Ramos (cell line): ENCODE data around the gene CD22.

ENCODE experiments used
- in situ Hi-C: fragments of 300-500 bp; cut with MboI; formaldehyde crosslinking; loops from one replicate; pipeline ENCODE4 v1.14.3; 2022; ENCODE audit warnings: low sequenced_read_pairs; ENCODE audit not compliant: unreplicated experiment

Gene CD22

DNA sequence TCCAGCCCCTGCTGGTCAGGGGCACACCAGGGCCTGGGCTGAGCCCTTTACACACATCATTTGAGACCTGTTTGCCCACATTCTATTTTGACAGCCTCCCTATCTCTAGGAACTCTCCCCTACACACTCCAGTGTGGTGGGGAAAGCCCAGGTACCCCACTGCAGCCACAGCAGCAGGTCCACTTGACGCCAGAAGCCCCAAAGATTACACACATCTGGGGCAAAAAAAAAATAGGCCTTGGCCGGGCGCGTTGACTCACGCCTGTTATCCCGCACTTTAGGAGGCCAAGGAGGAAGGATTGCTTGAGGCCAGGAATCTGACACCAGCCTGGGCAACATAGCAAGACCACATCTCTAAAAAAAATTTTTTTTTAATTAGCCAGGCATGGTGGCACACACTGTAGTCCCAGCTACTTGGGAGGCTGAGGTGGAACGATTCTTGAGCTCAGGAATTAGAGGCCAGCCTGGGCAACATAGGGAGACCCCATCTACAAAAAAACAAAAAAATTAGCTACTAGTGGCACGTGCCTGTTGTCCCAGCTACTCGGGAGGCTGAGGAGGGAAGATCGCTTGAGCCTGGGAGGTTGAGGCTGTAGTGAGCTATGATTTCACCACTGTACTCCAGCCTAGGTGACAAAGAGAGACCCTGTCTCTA lies 18.0 kb upstream of the CD22 start:
- in situ Hi-C loops: no loop called here

DNA sequence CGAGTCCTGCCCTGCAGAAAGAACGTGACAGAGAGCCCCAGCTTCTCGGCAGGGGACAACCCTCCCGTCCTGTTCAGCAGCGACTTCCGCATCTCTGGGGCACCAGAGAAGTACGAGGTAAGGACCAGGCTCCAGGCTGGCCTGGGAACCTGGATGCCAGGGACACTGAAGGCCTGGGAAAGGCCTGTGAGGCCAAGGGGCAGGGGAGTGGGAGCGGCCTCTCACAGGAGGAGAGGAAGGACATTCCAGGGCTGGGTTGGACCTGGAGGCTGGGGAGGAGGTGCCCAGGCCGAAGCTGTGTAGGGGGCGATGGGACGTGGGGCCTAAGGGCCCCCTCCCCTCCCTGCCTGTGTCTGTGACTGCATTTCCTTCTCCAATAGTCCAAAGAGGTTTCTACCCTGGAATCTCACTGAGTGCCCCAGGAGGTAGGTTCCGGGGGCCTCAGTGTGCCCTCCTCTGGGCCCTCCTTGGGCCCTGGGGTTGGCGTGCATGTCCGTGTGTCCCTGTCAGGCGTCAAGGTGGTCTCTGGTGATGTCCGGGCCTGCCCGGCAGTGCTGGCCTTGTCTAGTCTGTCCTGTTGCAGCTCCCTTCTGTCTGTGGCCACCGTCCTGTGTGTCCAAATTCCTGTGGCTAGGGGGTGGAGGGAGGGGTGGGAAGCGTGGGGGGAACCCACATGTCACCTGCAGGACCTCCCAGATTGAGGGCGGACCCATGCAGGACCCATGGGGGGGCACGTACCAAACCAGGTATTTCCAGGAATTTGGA lies 16.9 kb upstream of the CD22 start:
- in situ Hi-C loops: no loop called here

DNA sequence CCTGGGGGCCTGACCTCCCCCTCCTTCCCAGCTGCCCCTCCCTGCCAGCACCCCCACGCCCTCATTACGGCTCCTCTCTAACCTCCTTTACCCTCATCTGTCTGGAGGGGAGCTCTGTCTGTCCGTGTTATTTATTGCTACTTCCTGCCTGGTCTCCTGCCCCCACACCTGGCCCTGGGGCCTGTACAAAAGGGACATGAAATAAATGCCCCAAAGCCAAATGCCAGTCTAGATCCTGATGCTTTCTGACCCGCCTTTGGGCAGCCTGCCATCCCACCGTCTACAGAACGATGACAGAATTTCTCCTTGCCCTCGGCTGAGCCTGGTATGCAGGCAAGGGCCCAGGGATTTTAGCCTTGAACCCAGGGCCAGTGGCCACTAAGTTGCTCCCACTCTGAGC lies 15.4 kb upstream of the CD22 start:
- in situ Hi-C loops: no loop called here

DNA sequence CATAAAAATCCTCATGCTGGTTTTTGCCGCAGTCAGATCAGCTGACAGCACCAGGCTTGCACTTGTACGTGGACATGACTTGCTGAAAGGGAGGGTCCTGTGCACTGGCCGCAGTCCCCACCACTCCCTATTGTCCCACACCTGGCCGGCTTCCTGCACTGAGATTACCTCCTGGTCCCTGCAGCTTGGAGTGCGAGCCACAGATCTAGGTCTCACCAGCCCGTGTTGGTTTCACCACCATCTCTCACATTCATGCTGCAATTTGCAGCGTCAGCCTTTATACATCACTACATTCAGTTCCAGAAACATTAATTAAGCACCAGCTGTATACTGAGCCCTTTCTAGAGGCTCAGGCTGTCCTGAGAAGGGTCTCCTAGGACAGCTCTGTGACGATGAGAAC lies 15.0 kb upstream of the CD22 start:
- in situ Hi-C loops: no loop called here

DNA sequence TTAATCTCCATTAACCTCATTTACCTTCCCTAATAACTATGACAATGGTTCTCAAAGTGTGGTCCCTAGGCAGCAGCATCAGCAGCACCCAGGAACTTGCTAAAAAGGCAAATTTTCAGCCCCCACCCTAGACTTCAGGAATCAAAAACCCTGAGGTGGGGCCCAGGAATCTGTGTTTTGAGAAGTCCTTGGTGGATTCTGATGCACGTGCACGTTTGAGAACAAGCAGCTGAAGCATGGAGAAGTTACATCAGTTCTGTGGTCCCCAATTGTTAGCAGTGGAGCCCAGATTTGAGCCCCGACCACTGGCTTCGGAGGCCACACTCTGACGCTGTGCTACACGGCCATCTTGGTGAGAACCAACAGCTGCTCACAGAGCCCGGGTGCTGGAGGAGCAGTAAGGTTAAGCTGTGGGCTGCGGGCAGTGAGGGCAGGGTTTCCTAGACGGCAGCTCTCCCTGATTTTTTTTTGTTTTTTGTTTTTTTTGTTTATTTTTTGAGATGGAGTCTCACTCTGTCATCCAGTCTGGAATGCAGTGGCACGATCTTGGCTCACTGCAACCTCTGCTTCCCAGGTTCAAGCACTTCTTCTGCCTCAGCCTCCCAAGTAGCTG lies 14.0 kb upstream of the CD22 start:
- in situ Hi-C loops: no loop called here

DNA sequence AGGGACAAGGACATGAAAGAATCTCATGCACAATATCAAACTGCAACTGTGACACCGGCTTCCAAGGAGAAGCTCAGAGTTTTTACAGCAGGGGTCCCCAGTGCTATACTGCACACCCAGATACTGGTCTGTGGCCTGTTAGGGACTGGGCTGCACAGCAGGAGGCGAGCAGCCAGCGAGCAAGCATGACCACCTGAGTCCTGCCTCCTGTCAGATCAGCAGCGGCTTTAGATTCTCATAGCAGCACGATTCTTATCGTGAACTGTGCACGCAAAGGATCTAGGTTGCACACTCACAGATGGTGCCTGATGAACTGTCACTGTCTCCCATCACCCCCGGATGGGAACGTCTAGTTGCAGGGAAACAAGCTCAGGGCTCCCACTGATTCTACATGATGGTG lies 13.1 kb upstream of the CD22 start:
- in situ Hi-C loops: no loop called here

DNA sequence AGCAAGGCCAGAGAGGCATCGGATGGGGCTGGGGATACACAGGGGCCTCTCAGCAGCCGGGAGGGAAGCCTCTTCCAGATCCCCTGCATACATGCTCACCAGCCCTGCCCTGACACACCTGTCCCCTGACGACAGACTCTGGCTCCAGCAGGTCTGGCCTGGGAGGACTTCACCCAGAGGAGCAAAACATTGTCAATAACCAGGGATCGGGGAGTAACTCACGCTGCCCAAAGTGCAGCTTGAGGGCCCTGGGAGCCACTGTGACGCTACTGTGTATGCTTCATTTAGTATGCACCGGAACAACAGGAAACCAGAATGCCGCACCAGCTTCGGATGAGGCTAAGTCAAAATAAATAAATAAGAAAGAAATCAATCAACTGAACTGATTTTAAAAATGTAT lies 12.4 kb upstream of the CD22 start:
- in situ Hi-C loops: no loop called here

DNA sequence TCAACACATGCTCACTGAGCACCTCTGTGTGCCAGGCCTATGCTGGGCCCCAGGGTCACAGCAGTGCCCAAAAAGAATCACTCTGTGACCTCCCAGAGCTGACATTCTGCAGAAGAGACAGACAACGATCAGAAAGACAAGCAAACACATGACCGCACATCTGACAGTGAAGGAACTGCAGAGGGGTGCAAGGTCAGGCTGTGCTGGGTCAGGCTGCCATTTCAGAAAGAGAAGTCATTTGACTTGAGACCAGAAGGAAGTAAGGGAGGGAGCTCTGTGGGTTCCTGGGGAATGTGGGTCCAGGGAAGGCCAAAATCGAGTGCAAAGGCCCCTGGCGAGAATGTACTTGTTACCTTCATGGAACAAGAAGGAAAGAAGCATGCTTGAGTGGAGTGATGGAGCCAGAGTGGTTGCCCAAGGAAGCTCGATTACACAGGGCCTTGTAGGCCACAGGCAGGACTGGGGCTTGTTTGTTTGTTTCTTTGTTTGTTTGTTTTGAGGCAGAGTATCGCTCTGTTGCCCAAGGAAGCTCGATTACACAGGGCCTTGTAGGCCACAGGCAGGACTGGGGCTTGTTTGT lies 11.4 kb upstream of the CD22 start:
- in situ Hi-C loops: no loop called here

DNA sequence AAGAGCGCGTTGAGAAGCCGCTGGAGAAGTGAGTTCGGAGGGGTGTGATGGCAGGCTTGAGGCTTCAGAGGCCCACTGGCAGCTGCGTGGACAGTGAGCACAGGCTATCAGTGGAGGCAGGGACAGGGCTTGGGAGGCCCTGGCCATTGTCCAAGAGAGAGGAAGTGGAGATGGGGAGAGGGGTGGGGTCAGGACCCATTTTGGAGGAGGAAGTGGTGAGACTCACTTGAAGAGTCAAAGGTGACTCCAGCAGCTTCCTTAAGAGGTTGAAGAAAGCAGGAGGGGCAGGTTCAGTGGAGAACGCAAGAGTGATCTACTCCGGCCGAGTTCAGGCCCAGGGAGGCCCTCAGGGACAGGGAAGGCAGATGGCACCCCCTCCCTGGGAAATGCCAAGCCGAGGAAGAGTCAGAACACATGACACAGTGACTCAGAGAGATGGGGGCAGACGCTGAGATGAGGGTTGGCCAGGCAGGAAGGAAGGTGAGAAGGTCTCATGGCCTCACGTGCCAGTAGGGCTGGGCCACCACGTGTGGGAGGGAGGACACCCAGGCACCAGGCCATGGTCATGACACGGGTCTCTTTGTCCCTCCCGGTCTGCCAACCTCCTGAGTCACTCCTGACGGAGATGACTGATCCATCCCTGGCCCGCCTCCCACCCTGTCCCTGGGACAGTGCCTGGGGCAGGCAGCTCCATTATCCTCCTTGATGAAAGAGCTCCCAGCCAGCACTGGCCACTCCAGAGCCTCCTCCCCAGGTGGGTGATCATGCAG lies 10.1 kb upstream of the CD22 start:
- in situ Hi-C loops: no loop called here

DNA sequence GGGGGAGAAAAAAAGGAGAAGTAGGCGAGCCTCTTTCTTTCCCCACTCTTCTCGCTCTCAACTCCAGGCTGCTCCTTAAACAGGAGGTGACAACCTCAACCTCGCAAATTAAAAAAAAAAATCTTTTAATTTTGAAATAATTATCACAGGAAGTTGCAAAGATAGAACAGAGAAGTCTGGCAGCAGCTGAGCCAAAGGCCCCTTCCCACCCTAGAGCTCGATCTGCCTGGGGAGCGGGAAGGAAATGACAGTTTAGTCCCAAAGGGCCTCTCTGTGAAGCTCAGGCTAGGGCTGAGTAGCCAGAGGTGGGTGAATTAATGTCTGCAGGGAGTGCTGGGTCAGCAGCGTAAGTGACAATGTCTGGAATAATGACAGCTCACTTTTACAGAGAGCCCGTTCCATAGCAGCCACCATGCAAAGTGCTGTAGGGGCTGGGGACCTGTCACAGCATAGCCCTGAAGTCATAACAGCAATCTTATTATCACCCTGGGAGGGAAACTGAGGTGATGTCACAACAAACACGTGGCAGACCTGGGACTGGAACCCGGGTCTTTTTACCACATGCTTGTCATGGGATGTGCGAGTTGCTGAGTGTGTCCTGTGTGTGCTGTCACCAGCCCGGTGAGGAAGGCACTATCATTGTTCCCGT lies 8.8 kb upstream of the CD22 start:
- in situ Hi-C loops: no loop called here

DNA sequence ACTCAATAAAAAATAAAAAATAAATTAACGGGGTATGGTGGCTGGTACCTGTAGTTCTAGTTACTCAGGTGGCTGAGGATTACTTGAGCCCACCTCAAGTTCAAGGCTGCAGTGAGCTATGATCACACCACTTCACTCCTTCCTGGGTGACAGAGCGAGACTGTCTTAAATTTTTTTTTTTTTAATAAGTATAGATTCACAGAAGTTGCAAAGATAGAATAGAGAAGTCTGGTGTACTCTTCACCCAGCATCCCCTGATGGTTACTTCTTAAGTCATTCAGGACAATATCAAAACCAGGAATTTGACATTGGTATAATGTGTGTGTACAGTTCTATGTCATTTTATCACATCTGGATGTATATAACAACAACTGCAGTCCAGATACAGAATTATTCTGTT lies 7.7 kb upstream of the CD22 start:
- in situ Hi-C loops: no loop called here

DNA sequence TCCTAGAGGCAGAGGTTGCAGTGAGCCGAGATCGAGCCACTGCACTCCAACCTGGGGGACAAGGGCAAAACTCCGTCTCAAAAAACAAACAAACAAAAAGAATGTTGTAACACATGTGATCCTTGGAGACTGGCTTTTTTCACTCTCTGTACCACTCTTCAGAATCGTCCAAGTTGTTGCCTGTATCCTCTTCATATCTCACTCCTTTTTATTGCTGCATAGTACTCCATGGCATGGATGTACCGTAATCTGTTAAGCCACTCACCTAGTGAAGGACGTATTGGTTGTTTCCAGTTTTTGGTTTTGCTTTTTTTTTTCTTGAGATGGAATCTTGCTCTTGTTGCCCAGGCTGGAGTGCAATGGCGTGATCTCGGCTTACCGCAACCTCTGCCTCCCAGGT lies 7.0 kb upstream of the CD22 start:
- in situ Hi-C loops: no loop called here

DNA sequence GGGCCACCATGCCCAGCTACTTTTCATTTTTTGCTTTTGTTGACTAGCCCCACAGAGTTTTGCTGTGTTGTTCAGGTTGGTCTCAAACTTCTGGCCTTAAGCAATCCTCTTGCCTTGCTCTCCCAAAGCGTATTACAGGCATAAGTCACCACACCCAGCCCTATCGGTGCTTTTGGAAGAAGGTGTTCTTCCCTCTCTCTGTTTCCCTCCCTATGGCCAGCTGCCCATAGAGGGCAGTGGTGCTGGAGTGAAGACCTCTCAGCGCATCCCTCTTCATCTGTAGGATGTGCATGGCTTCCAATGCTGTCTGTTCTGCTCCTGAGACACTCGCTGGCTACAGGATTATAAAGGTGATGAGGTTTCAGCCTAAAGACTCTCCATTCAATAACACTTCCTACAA lies 1.3 kb upstream of the CD22 start:
- in situ Hi-C loops: no loop called here

DNA sequence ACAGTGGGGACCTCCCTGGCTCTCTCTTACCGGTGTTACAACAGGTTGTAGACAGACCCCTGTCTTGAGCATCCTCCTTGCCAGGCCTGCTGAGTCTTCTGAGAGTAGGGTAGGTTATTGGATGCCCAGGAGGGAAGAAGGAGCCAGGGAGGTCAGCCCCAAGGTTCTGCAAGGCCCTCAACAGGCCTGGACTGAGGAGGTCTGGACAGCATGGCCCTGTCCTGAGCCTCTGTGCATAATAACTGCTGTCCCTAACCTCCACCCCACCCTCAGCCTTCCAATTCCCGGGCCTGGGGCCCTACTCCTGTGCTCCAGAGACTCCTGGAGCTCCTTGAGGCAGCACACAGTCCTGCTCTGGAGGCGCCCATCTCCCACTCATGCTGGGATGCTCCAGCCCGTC lies 336 bp downstream of the CD22 start:
- in situ Hi-C loops: no loop called here

DNA sequence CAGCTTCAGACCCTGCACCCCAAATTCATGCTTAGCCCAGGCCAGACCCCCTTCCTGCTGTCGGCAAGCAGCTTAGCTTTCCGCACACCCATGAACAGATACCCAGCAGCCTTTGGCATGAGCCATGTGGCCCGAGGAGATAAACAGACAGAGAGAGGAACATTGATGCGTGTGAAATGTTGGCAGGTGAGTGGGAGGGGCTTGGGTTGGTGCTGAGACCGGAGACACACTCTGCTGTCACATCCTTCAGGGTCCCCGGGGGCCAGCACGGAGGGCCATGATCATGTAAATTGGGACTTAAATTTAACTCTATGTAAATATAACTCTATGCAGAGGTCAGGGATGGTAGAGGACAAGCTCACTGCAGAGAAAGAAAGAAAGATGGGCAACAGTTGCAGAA lies 1.5 kb downstream of the CD22 start:
- in situ Hi-C loops: no loop called here

DNA sequence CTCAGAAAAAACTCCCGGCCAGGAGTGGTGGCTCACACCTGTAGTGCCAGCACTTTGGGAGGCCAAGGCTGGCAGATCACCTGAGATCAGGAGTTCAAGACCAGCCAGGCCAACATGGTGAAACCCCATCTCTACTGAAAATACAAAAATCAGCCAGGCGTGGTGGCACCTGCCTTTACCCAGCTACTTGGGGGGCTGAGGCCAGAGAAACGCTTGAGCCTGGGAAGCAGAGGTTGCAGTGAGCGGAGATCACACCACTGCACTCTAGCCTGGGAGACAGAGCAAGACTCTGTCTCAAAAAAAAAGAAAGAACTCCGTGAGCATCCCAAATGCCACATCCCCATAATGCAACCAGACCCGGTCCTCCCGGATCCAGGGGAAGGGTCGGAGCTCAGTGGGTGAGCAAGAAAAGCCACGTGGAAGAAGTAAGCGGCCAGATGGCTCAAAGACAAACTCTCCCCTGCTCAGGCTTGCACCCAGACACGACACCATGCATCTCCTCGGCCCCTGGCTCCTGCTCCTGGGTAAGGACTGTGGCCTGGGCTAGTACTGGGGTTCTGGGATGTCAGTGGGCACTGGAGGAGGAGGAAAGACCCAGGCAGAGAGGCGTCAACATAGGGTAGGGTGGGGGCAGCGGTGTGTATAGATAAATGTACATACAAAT lies 2.7 kb downstream of the CD22 start:
- in situ Hi-C loops: no loop called here

DNA sequence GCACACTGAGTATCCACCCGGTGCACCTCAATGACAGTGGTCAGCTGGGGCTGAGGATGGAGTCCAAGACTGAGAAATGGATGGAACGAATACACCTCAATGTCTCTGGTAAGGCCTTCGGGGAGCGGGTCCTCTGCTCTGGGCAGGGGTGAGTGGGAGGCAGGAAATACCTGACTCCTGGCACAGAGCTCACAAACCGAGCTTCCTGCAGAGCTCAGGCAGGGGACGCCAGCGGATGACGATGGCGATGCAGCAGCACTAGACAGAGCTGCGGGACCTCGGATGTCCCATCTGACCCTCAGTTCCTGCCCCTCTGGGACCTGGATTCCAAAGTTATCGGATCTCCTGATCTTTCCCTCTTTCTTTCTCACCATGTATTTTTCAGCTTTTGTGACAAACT lies 3.8 kb downstream of the CD22 start:
- in situ Hi-C loops: no loop called here

DNA sequence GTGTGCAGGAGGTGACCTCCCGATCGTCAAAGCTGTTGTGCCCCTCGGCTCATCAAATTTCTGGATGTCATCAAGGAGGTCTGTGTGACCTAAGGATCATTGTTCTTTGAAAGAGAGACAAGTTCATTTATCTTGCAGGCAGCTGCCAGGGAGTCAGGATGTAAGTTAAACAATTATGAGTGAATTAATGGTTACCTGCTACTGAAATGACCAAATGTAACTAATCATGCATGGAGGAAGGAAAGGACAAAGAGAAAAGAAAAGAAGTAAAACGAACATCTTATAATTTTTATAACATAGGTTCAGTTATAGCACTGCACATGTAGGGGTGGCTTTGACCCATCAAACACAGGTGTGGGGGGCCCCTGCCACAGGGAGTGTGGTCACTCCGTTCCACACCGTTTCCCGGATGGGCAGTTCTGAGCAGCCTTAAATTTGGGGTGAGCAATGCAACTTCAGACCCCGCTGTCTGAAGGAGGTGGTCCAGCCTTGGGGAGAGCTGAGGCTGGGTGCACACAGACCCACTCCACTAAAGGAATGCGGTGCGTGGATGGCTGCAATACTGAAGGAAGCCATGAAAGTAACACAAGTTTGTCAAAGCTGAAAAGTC lies 5.3 kb downstream of the CD22 start:
- in situ Hi-C loops: no loop called here
